GM06990 (cell line): ENCODE measurements around the gene TRIM71.

Source experiments
- DNase-seq: peaks from one replicate; pipeline ENCODE4 v3.0.0-alpha.2; 2011; ENCODE audit not compliant: insufficient read length; ENCODE audit errors: extremely low read depth
- H3K27me3 ChIP-seq: replicated peaks from 2 replicates; pipeline ENCODE4 v1.6.0; 2011; ENCODE audit warnings: low read length; ENCODE audit not compliant: control insufficient read depth, insufficient read depth
- H3K36me3 ChIP-seq: 2 replicates; pipeline ENCODE4 v1.5.1; 2011; ENCODE audit warnings: low read length; ENCODE audit not compliant: control insufficient read depth, insufficient read depth
- H3K4me3 ChIP-seq: replicated peaks from 2 replicates; pipeline ENCODE4 v1.5.1; 2011; ENCODE audit warnings: low read depth, mild to moderate bottlenecking, control low read depth, low read length
- CTCF ChIP-seq: IDR thresholded peaks from 2 replicates; pipeline ENCODE4 v1.5.1; 2011; ENCODE audit warnings: low read length, control low read depth, mild to moderate bottlenecking, inconsistent platforms; ENCODE audit not compliant: insufficient read depth, poor library complexity, severe bottlenecking

Gene TRIM71

GRCh38 chr3:32871273-32871672 is 53.5 kb downstream of the TRIM71 start:
- H3K36me3 ChIP-seq: no peaks in the 10 kb centered on the region
- TF ChIP-seq CTCF: no peak
- DNase-seq: no peak
- no peak overlapping the region for H3K4me3 ChIP-seq
- no peaks in the 10 kb centered on the region for H3K27me3 ChIP-seq

GRCh38 chr3:32872487-32873382 is 54.9 kb downstream of the TRIM71 start:
- Histone ChIP-seq H3K4me3 (no peak overlapping the region), H3K27me3 (no peaks in the 10 kb centered on the region), H3K36me3 (no peaks in the 10 kb centered on the region)
- DNase-seq: no peak
- no peak for TF ChIP-seq CTCF

- DNase-seq: no peak
These were observed 55.8 kb downstream of the TRIM71 start for GRCh38 chr3:32873531-32874130.

GRCh38 chr3:32876920-32877319 is 59.1 kb downstream of the TRIM71 start:
- H3K4me3 ChIP-seq: no peak overlapping the region
- H3K36me3 ChIP-seq: no peaks in the 10 kb centered on the region
- H3K27me3 ChIP-seq: no peaks in the 10 kb centered on the region
- DNase-seq: no peak
- no peak for TF ChIP-seq CTCF

More at GRCh38 chr3:32873531-32874130, 55.8 kb downstream of the TRIM71 start:
- TF ChIP-seq CTCF: peak; percentile 53
- no peaks in the 10 kb centered on the region for H3K36me3 ChIP-seq
- H3K27me3 ChIP-seq: no peaks in the 10 kb centered on the region
- H3K4me3 ChIP-seq: no peak overlapping the region

- Histone ChIP-seq H3K27me3 (no peaks in the 10 kb centered on the region), H3K4me3 (no peak overlapping the region)
These were observed 59.8 kb downstream of the TRIM71 start for GRCh38 chr3:32877598-32877997.

More at GRCh38 chr3:32877598-32877997, 59.8 kb downstream of the TRIM71 start:
- no peak for DNase-seq
- no peak for TF ChIP-seq CTCF
- H3K36me3 ChIP-seq: no peaks in the 10 kb centered on the region
